22Rv1 (cell line): ENCODE results near the gene DRICH1.

Experiments
- CTCF ChIP-seq: fragments of 450-650 bp; IDR thresholded peaks from 2 replicates; pipeline ENCODE4 v1.5.1; 2017; ENCODE audit warnings: mild to moderate bottlenecking
- ZFX ChIP-seq: fragments of 450-650 bp; IDR thresholded peaks from 2 replicates; pipeline ENCODE4 v1.6.1; 2017; ENCODE audit warnings: antibody characterized with exemption, borderline replicate concordance

GRCh38 chr22:23657727-23658126 lies 25.6 kb upstream of the DRICH1 start:
- no peak for TF ChIP-seq CTCF
- TF ChIP-seq ZFX, result no peak
